ENCODE results near the gene ABCC11.

The ABCC11 gene

DNA sequence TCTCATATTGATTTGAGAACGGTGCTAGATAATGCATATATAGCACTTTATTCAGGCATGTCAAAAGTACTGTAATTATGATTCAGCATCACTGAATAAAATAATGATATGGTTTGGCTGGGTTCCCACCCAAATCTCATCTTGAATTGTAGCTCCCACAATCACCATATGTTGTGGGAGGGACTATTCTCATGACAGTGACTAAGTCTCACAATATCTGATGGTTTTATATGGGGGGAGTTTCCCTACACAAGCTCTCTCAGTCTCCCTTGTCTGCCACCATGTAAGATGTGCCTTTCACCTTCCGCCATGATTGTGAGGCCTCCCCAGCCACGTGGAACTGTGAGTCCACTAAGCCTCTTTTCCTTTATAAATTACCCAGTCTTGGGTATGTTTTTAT, 28.9 kb downstream of the ABCC11 start:
- TF ChIP-seq, protein P1, sequence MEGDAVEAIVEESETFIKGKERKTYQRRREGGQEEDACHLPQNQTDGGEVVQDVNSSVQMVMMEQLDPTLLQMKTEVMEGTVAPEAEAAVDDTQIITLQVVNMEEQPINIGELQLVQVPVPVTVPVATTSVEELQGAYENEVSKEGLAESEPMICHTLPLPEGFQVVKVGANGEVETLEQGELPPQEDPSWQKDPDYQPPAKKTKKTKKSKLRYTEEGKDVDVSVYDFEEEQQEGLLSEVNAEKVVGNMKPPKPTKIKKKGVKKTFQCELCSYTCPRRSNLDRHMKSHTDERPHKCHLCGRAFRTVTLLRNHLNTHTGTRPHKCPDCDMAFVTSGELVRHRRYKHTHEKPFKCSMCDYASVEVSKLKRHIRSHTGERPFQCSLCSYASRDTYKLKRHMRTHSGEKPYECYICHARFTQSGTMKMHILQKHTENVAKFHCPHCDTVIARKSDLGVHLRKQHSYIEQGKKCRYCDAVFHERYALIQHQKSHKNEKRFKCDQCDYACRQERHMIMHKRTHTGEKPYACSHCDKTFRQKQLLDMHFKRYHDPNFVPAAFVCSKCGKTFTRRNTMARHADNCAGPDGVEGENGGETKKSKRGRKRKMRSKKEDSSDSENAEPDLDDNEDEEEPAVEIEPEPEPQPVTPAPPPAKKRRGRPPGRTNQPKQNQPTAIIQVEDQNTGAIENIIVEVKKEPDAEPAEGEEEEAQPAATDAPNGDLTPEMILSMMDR (IDR thresholded peaks at IDR 0.05; ENCODE audit: low read depth, low read length) = no peak

GRCh38 chr16:48217708-48218107, 29.6 kb downstream of the ABCC11 start:
- no peak overlapping the region for H3K4me3 ChIP-seq (ENCODE audit: low read depth, low read length)
- TF ChIP-seq, protein P1 (IDR thresholded peaks at IDR 0.05; ENCODE audit: low read depth, low read length) = no peak

More for the DNA sequence above, 28.9 kb downstream of the ABCC11 start:
- H3K4me3 ChIP-seq (ENCODE audit: low read depth, low read length) = no peak overlapping the region

DNA sequence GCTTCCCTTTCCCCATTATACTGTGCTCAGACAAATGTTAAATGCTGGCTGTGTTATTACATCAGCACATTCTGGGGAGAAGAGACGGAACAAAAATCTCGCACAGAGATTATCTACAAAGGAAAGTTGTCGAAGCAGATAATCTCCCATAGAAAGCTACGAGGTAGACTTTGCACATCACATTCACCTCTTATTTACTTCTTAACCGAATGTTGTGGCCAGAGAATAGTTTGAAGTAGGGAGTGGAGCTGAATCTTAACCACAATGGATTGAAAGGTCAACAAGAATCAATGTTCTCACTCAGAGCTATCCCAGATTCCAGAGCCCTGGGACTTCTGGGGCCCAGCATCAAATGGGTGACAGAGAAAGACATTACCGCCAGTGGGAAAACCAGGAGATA, 31.6 kb downstream of the ABCC11 start:
- TF ChIP-seq, protein P1 (IDR thresholded peaks at IDR 0.05; ENCODE audit: low read depth, low read length) = no peak
- no peak overlapping the region for H3K4me3 ChIP-seq (ENCODE audit: low read depth, low read length)

- no peak overlapping the region for H3K4me3 ChIP-seq (ENCODE audit: low read depth, low read length)
- TF ChIP-seq, protein P1 (IDR thresholded peaks at IDR 0.05; ENCODE audit: low read depth, low read length) = no peak
Measured at GRCh38 chr16:48212033-48212432, 35.3 kb downstream of the ABCC11 start.

DNA sequence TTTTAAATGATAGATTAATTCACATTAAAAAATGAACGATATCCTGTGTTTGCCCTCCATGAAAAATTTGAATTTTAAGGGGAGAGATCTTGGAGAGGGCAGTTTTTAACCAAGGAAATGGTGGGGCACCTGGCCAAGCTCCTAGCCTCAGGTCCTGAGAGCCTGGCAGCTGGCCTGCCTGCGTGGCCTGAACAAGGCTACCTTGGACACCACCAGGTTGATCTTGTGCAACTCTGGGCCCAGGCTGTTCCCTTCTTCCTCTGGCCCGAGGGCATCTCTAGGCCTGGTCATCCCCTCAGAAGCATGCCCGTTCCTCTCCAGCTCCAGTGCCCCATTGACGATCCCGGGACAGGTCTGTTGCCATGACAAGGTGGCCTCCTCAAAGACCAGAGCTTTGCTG, 36.6 kb downstream of the ABCC11 start:
- TF ChIP-seq, protein P1 (IDR thresholded peaks at IDR 0.05; ENCODE audit: low read depth, low read length) = no peak
- H3K4me3 ChIP-seq (ENCODE audit: low read depth, low read length) = no peak overlapping the region

DNA sequence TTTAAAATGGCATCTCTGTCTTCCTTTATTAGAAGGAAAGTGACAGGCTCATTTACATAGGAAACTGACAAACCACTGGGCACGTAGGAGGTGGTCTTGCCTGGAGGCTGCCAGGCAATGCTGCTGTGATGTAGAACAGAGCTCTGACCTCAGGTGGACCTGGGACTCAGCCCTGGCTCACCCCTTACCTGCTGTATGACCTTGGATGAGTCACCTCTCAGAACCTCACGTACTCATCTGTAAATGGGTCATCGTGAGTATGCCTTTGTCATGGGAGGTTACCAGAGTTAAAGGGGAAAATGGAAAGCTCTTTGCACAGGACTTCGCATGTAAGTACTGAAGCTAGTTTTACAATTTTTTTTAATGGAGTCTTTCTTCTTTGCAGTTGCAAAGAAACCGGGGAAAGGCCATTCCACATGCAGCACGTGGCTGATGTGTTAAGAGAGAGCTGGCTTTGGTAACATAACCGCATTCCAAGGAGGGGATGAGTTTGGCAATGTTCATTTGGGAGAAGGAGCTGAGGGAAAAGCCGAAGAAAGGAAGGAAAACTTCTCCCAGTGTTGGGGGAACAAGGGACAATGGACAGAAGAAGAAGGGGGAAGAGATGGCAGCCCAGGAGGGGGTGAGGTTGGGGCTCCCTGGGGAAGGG, 40.6 kb downstream of the ABCC11 start:
- TF ChIP-seq, protein P1 (IDR thresholded peaks at IDR 0.05; ENCODE audit: low read depth, low read length) = no peak
- no peak overlapping the region for H3K4me3 ChIP-seq (ENCODE audit: low read depth, low read length)

GRCh38 chr16:48204825-48205151, 42.6 kb downstream of the ABCC11 start:
- TF ChIP-seq, protein P1 (IDR thresholded peaks at IDR 0.05; ENCODE audit: low read depth, low read length) = no peak
- H3K4me3 ChIP-seq (ENCODE audit: low read depth, low read length) = no peak overlapping the region
